Tibial nerve (tissue), 4 donors: ENCODE data around the gene ANKRD11.

Source experiments
- EP300 ChIP-seq, 2 donors: sonication (generic); formaldehyde crosslinking; IDR thresholded peaks; one replicate each; pipeline ENCODE4 v1.6.1; 2017; ENCODE audit warnings: antibody characterized with exemption in 2 of 2, mild to moderate bottlenecking in 1 of 2
- POLR2A ChIP-seq, 2 donors: fragments of 450-650 bp; IDR thresholded peaks; one replicate each; pipeline ENCODE4 v1.6.1; 2017; ENCODE audit warnings: antibody characterized with exemption in 2 of 2, mild to moderate bottlenecking in 2 of 2, moderate library complexity in 2 of 2
- TF ChIP-seq, protein P1 (sequence below), 5 experiments: fragments of 200-600 bp in 3 of 5; fragments of 450-650 bp in 2 of 5; sonication (generic) in 3 of 5; IDR thresholded peaks; one replicate each; pipeline ENCODE4 v1.5.1; 2016 to 2019; ENCODE audit warnings: antibody characterized with exemption in 5 of 5, mild to moderate bottlenecking in 3 of 5, moderate library complexity in 2 of 5

DNA sequence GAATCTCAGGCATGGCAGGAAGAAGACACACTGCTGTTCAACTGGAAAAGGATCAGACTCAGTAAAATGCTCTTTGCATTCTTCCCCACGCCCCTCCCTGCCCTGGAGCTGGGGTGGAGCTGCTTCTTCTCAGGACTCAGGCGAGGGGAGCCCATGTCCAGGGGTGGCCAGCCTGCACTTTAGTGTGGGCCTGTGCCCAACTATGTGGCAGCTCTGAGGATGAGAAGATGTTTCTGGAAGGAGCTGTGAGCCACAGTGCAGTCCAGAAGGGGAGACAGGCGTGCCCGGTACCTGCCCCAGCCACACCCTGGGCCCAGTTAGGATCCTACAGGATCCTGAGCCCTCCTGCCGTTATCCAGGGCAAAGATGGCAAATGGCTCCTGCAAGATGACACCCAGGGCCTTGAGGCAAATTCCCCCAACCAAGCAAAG lies 120.3 kb downstream of the ANKRD11 start:
- TF ChIP-seq, protein P1, sequence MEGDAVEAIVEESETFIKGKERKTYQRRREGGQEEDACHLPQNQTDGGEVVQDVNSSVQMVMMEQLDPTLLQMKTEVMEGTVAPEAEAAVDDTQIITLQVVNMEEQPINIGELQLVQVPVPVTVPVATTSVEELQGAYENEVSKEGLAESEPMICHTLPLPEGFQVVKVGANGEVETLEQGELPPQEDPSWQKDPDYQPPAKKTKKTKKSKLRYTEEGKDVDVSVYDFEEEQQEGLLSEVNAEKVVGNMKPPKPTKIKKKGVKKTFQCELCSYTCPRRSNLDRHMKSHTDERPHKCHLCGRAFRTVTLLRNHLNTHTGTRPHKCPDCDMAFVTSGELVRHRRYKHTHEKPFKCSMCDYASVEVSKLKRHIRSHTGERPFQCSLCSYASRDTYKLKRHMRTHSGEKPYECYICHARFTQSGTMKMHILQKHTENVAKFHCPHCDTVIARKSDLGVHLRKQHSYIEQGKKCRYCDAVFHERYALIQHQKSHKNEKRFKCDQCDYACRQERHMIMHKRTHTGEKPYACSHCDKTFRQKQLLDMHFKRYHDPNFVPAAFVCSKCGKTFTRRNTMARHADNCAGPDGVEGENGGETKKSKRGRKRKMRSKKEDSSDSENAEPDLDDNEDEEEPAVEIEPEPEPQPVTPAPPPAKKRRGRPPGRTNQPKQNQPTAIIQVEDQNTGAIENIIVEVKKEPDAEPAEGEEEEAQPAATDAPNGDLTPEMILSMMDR (IDR thresholded peaks at IDR 0.05), result no peak
- TF ChIP-seq EP300 (IDR thresholded peaks at IDR 0.05), result no peak
- TF ChIP-seq POLR2A (IDR thresholded peaks at IDR 0.05), result no peak
